Measurements from ENCODE around the gene SND1.

DNA sequence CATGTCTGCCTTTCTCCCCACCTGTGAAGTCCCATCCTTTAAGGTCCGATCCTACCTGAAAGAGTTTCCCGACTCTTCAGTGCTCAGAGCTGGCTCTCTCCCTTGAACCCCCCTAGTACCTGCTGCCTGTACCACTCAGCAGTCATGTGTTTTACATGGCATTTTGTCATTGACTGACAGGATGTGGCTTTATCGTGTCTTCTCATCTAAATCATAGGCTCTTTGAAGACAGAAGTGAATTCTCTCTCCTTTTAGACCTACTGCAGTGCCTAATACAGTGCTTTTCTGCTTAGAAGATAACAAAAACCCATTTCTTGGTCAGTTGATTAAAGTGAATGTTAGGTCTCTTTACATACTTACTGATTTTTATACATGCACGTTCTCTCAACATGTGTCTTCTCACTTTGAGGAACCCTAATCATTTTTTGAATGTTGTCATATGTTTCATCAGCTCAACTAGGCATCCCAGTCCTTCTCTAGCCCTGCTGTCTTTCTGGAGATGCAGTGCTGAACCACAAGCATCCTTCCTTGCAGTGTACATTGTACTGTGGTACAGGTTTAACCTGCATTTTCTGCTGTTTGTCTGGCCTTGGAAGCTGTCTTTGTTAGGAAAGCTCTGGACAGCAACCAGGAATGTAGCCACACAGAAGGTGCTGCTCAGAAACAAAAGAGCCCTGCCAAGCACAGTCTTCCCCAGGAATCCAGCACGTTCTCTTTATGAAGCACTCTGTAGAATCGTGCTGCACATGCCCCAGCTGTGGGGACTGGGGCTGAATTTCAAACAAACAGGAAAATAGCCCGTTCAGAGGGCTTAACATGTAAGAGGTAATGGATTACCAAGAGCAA lies 407.4 kb downstream of the SND1 start:
- TF ChIP-seq, protein P1, sequence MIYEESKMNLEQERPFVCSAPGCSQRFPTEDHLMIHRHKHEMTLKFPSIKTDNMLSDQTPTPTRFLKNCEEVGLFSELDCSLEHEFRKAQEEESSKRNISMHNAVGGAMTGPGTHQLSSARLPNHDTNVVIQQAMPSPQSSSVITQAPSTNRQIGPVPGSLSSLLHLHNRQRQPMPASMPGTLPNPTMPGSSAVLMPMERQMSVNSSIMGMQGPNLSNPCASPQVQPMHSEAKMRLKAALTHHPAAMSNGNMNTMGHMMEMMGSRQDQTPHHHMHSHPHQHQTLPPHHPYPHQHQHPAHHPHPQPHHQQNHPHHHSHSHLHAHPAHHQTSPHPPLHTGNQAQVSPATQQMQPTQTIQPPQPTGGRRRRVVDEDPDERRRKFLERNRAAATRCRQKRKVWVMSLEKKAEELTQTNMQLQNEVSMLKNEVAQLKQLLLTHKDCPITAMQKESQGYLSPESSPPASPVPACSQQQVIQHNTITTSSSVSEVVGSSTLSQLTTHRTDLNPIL (CRISPR knock-in tag; IDR thresholded peaks at IDR 0.05; ENCODE audit: low read depth) = no peak
- TF ChIP-seq RARB (CRISPR knock-in tag; IDR thresholded peaks at IDR 0.05) = no peak
- TF ChIP-seq ZNF8 (CRISPR knock-in tag; IDR thresholded peaks at IDR 0.05) = no peak
- TF ChIP-seq ARNTL (CRISPR knock-in tag; IDR thresholded peaks at IDR 0.05; ENCODE audit: borderline replicate concordance, low read depth) = no peak
- TF ChIP-seq ZFP30 (CRISPR knock-in tag; IDR thresholded peaks at IDR 0.05) = no peak
- no peak for TF ChIP-seq CSDC2 (CRISPR knock-in tag; IDR thresholded peaks at IDR 0.05)
- no peak for TF ChIP-seq OSR1 (CRISPR knock-in tag; IDR thresholded peaks at IDR 0.05)
- no peak for TF ChIP-seq ISL1 (CRISPR knock-in tag; IDR thresholded peaks at IDR 0.05)
- no peak for TF ChIP-seq PATZ1 (CRISPR knock-in tag; IDR thresholded peaks at IDR 0.05; ENCODE audit: borderline replicate concordance)
